GM21528 (cell line): ENCODE measurements around the gene TOR1AIP2.
"Not testable (repeated sequence)": the region's sequence is repeated elsewhere in the genome, so short reads cannot be mapped to it uniquely, and the experiment has no call there.

Experiments used
- ATAC-seq: cut with Tn5 transposase; IDR thresholded peaks from one replicate; pipeline ENCODE4 v1.9.1; 2021; ENCODE audit warnings: mild to moderate bottlenecking, moderate library complexity; ENCODE audit not compliant: unreplicated experiment, low FRiP score

TOR1AIP2 gene

DNA sequence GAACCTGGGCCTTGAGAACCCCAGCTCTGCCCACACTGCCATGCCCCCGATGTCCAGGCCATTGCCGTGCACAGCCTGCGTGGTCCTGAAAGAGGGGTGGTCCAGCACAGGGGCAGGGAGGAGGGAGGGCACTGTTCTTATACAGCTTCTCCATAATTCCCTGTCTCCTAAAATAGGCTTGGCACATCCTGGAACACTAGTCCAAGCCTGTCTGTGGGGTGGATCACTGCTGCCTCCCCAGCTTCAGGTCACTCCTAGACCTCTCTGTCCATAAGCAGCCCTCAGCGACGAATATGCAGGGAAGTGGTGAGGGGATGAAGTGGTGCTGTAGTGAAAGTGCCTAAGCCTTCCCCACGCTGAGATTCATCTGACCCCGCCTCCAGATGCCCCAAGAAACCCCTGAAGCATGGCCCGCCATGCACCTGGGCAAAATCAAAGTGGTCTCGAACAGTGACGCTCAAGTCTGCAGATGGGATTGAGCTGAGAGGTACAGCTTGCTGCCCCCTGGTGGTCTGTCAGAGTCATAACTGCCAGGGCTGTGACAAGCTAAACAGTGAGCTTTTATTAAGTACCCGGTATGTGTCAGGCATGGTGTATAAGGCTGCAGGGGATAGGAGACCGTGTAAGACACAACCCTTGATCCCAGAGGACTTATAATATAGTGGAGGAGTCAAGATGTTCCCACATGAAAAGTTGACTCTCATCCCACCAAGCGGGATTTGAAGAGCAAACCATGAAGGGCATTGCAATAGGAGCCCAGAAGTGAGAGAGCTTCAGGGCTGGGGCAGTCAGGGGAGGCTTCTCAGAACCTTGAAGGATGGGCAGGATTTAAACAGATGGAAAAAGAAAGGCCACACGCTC, 67.9 kb downstream of the TOR1AIP2 start:
- ATAC-seq: peak; percentile 64

DNA sequence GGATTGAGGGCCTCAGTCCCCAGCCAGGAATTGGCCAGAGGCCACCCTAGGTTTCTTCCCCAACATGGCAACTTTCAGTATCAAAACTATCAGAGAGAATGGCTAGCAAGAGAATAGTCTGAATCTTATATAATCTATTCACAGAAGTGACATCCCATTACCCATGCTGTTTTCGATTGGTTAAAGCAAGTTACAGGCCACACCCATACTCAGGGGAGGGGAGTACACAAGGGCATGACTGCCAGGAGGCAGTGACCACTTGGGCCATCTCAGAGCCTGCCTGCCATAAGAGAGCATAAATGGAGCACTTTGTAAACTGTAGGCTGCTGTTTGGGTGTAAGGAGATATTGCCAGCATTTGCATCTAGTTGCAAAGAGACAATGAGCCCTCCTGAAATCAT, 69.1 kb downstream of the TOR1AIP2 start:
- no peak for ATAC-seq

DNA sequence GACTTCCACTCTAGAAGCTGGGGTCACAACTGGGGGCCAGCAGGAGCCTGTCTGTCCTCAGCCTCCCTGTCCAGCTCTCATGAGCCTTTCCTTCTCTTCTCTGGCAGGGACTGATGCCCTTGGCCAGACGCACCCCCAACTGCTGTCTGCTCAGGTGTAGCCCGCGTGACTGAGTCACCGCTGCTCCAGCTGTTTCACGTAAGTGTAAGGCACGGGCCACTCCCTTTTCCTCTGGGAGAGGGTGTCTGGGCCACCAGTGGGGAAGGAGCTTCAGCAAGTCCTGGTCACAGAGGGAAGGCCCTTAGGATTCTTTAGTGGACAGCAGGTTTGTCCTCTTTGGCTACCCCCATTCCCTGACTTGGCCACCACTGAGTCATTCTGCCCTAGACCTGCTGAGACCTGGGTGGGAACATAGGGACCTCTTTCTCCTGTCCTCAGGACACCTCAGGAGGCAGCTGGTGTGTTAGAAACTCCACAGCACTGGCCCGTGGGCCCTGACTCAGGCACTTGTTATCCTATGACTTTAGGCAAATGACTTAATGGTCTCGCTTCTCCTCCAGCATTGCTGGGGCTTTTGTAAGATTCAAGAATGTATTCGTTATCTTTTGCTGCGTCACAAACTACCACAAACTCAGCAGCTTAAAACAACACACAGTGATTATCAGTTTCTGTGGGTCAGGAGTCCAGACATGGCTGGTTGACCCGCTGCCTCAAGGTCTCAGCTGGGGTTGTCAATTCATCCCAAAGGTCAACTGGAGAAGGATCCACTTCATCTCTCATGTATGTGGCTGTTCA, 69.7 kb downstream of the TOR1AIP2 start:
- no peak for ATAC-seq

DNA sequence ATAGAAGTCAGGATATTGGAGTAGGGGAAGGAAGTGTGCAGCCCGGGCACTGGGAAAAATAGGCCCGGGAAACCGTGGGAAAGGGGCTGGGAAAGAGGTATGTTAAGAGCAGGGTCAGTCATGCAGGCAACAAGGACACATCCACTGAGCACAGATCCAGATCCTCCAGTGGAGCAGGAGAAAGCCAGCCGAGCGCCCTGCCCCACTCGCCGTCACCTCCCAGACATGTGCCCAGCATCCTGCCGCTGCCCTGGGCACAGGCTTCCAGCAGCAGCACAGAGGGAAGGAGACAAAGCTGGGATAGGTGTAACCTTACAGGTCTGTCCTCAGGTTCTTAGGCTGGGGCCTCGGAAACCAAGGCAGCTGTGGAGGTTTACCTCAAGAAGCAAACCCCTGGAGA, 70.3 kb downstream of the TOR1AIP2 start:
- no peak for ATAC-seq

DNA sequence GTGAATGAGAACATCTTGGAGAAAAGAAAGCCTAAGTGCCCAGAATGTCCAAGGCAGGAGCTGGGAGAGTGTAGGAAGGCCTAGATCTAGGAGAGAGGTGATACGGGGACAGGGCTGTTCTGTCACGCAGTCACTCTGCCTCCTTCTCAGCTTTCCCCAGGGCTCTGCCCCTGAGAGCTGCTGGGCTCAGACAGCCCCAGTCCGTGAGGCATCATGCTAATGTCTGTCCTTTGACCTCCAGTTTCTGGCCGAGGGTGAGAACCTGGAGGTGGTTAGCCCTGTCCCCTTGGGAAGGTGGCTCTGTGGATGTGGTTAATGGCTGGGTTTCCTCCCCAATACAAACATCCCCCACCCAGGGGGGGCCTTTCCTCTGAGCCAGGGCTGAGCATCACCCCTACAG, 71.3 kb downstream of the TOR1AIP2 start:
- ATAC-seq: no peak

DNA sequence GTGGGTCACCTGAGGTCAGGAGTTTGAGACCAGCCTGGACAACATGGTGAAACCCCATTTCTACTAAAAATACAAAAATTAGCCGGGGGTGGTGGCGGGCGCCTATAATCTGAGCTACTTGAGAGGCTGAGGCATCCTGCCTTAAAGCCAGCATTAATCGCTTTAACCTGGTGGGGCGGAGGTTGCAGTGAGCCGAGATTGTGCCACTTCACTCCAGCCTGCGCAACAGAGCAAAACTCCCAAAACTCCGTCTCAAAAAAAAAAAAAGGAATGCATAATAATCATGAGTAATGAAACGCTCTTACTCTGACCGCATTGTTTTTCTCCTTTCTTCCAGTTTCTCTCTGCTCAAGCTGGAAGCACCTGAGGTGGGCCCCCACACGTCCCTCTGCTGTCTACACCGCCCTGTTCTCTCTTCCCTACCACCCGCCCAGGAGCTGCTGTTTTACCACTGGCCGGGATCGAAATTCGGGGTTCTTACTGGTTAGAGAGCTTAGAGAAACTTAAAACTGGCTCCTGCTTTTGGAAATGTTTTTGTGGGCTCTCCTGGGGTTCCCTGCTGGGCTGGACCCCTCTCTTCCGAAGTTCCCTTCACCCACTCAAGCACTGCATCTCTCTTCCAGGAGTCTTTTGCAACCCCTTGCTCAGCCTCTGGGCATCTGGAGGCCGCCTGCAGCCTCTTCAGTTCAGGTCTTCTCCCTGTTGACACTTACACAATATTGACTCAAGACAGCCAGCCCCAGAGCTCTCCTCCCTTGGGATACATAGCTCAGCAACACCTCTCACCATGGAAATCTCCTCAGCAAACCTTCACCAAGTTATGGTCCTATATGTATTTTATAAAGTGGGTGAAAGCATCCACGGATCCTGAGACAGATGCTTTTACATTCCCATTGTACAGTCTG, 72.1 kb downstream of the TOR1AIP2 start:
- no peak for ATAC-seq

DNA sequence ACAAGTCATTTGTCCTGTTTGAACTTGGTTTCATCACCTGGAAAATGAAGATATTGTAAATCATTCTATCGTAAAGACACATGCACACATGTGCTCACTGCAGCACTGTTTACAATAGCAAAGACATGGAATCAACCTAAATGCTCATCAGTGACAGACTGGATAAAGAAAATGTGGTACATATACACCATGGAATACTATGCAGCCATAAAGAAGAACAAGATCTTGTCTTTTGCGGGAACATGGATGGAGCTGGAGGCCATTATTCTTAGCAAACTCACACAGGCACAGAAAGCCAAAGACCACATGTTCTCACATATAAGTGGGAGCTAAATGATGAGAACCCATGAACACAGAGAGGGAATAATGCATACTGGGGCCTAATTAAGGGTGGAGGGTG, 73.2 kb downstream of the TOR1AIP2 start:
- ATAC-seq: not testable (repeated sequence)

DNA sequence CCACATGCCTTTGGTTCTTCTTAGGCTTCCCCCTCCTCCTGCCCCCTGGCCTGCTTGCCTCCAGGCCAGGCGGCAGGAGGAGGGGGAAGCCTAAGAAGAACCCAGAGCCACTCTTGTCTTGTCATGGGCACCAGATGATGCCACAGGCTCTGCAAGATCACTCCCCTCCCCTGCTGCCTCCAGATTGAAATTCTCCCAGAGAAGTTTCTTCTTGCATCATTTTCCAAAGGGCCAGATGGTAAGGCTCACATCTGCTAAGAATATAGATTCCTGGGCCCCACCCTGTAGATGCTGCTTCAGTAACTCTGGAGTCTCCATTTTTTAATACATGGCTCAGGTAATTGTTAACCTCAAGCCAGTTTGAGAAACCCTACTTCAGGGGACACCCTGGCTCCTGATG, 73.7 kb downstream of the TOR1AIP2 start:
- no peak for ATAC-seq

DNA sequence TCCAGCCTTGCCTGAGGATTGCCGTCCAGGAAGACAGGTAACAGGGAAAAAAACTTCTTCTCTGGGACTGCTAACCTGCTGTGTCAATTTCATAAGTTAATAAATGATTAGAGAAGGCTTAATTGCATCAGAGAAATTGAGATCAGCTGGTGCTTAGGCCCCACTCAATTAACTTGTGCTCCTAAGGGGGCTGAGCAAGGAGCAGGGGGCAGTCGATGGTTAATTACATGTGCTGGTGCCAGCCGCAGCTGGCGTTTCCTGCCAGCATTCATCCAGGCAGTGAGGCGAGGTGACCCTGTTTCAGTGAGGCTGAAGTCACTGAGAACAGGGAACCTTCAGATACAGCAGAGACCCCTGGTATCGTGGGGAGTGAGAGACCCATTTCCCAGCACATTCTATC, 74.5 kb downstream of the TOR1AIP2 start:
- no peak for ATAC-seq

DNA sequence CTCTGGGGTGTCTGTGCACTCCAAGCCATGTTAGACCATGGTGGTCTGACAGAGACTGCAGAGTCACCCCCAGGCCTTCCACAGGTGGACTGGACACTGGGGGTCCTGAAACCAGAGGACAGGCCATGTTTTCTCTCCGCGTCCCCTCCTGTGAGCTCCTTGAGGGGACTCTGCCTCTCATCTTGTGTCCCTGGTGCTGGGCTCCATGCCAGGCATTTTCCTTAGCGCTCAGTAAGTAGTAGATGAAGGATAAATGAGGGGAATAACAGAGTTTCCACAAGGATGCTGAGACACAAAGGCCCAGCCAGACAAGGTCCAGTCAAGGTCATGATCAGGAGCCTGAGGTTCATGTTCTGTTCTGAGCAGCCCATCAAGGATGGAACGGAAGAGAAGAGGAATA, 77.1 kb downstream of the TOR1AIP2 start:
- no peak for ATAC-seq

DNA sequence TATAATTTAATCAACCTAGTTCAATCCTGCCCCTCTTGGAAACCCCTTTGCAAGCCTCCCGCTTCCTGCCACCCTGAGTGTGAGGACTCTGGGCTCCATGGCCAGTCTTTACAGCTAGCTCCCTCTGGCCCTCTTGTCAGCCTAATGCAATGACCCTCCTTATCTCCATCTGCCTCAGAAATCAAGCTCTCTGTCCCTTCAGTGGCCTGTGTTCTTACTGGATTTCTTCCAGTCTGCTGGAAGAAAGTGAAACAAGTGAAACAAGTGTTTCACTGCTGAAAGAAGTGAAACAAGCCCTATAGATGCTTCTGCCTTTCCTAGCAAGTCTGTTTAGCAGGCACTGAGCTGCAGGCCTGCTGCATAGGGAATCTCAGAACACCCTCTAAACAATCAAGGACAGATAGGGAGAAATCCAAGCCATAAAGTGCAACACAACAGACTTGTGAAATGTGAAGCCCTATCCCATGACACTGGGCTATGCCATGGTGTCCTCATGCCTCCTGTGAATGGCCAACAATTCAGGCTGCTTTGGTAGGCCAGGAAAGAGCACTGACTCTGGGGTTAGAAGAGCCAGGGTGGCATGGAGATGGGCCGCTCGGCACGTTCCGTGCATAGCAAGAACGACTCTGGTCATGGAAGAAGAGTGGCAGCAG, 78.6 kb downstream of the TOR1AIP2 start:
- no peak for ATAC-seq

DNA sequence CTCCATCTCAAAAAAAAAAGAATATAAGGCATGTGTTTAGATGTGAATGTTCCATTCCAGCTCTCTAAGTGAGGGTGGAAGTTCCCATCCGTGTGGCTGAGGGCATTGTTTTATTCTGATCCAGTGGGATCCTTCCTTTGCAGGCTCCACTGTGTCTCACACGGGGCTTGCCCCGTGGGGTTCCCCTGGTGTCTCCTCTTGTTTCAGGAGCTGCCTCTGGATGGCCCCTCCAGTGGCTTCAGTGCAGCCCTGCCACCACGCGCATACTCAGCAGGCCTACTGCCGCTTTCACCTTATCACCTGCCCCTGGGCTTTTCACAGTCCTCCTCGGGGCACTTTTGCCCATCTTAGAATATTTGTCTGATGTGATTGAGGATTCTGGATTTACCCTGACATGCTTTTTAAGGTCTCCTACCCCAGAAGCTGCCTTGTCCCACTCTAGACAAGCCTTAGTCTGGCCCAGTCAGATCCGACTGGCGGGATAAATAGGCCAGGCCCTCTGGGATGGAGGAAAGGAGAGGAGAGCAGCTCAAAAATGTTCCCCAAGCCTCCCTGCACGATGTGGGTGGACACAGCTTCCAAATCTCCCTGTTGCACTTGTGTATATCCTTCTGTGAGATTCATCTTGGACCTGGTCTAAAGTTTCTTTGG, 79.3 kb downstream of the TOR1AIP2 start:
- no peak for ATAC-seq

DNA sequence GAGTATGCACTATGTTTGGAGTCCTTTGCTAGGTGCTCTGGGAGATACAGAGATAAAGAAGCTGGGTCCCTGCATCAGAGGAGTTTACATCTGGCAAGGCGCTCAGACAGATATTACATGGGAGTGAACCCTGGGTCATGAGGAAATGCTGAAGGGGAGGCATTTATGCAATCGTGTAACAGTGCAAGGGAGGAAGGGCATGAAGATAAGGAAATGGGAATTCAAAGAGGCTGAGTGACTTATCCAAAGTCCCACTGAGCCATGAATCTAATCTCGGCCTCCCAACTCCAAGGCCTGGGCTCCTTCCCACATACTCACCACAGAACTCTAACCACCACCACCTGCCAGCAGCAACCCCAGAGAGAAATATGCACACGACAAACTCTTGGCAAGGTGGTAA, 82.9 kb downstream of the TOR1AIP2 start:
- ATAC-seq: no peak

DNA sequence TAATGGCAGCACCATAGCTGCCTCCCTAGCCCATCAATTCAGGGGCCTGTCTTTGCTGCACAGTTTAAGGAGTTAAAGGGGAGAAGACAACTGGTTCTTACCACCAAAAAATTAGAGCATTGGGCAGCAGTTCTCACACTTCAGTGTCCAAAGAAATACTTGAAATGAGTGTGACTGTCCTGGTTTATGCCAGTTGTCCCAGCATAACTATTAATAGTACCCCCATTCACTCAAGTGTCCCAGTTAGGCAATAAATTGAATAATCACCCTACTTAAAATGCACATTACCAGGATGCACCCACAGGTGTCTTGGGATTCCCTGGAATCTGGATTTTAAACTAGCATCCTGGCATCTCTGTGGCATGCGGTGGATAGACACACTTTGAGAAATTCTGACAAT, 83.5 kb downstream of the TOR1AIP2 start:
- ATAC-seq: no peak

DNA sequence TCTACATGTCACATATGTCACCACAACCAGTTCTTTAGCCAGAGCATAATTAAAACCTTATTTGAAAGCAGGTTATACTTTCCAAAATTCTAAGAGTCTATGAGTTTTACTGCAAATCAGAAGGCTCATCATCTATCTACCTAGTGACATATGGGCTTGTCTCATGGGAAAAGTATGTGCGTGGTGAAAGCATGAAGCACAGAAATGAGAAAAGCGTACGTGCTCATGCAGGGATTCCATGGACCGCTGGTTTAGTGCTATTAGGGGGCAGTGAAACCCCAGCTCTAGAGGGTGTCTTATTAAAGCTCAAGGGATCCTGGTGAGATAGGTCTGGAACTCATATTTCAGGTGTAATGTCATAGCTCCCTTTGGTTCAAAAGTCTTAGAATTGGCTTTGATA, 84.3 kb downstream of the TOR1AIP2 start:
- ATAC-seq: no peak
